ENCODE measurements around the gene AZIN2.

- TF ChIP-seq CTCF (IDR thresholded peaks at IDR 0.05) (no peak), POLR2A (IDR thresholded peaks at IDR 0.05) (no peak), POLR2AphosphoS5 (IDR thresholded peaks at IDR 0.05) (no peak)
Measured at GRCh38 chr1:33161061-33161681, 80.2 kb downstream of the AZIN2 start.

Data from upper lobe of left lung (tissue), 4 donors.